Eye (tissue), 1 donor: ENCODE measurements around the gene LRP5.
"Not testable (repeated sequence)": the region's sequence is repeated elsewhere in the genome, so short reads cannot be mapped to it uniquely, and the experiment has no call there.

ENCODE experiments used
- DNase-seq: peaks from one replicate; pipeline ENCODE4 v3.0.0-alpha.2; 2015

LRP5 gene

GRCh38 chr11:68471360-68472340, 159.3 kb downstream of the LRP5 start:
- DNase-seq: no peak

GRCh38 chr11:68472778-68473177, 160.4 kb downstream of the LRP5 start:
- no peak for DNase-seq

GRCh38 chr11:68473693-68474092, 161.3 kb downstream of the LRP5 start:
- DNase-seq: no peak

GRCh38 chr11:68475626-68476025, 163.2 kb downstream of the LRP5 start:
- not testable (repeated sequence) for DNase-seq

GRCh38 chr11:68479390-68479789, 167.0 kb downstream of the LRP5 start:
- DNase-seq: no peak

GRCh38 chr11:68480193-68480592, 167.8 kb downstream of the LRP5 start:
- no peak for DNase-seq

GRCh38 chr11:68480852-68481510, 168.6 kb downstream of the LRP5 start:
- DNase-seq: no peak

- DNase-seq: no peak
Observed at GRCh38 chr11:68481579-68482240, 169.3 kb downstream of the LRP5 start.

GRCh38 chr11:68488623-68489022, 176.2 kb downstream of the LRP5 start:
- DNase-seq: no peak

GRCh38 chr11:68495220-68495729, 182.9 kb downstream of the LRP5 start:
- DNase-seq: no peak

- no peak for DNase-seq
Observed at GRCh38 chr11:68495872-68496271, 183.5 kb downstream of the LRP5 start.

- DNase-seq: no peak
Observed at GRCh38 chr11:68497761-68498160, 185.4 kb downstream of the LRP5 start.

- no peak for DNase-seq
Observed at GRCh38 chr11:68498321-68498720, 185.9 kb downstream of the LRP5 start.
